ENCODE results near the gene BTNL8.

BTNL8 gene

DNA sequence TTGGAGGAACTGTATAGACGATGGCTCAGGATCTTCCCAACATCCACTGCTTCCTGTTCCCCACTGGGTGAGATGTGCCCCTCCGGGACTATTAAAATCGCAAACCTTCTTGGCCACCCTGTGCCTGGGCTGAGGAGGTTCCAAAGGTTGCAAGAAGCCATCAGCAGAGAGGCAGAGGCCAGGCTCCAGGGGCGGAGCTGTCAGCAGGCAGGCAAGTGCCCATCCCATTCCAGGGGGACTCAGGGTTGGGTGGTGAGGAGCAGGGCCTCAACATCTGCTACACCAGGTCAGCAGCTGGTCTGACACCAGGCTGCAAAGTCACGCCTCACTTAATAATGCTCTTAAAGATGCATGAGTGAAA is 91.9 kb downstream of the BTNL8 start:
- Histone ChIP-seq H3K4me2 (no peak overlapping the region), H2AFZ (ENCODE audit: low read depth) (no peak overlapping the region), H3K9ac (no peak overlapping the region), H3K36me3 (ENCODE audit: insufficient read depth) (no peaks in the 10 kb centered on the region), H3K4me3 (IDR thresholded peaks at IDR 0.05; ENCODE audit: insufficient read depth, low read depth, low read length) (no peak overlapping the region), H4K20me1 (ENCODE audit: insufficient read depth) (no peaks in the 10 kb centered on the region), H3K27me3 (ENCODE audit: insufficient read depth, low read depth) (no peaks in the 10 kb centered on the region), H3K4me1 (ENCODE audit: low read depth, poor library complexity, severe bottlenecking) (no peaks in the 10 kb centered on the region), H3K79me2 (ENCODE audit: insufficient read depth, low read depth) (no peaks in the 10 kb centered on the region), H3K27ac (no peak overlapping the region)
- TF ChIP-seq, protein P1, sequence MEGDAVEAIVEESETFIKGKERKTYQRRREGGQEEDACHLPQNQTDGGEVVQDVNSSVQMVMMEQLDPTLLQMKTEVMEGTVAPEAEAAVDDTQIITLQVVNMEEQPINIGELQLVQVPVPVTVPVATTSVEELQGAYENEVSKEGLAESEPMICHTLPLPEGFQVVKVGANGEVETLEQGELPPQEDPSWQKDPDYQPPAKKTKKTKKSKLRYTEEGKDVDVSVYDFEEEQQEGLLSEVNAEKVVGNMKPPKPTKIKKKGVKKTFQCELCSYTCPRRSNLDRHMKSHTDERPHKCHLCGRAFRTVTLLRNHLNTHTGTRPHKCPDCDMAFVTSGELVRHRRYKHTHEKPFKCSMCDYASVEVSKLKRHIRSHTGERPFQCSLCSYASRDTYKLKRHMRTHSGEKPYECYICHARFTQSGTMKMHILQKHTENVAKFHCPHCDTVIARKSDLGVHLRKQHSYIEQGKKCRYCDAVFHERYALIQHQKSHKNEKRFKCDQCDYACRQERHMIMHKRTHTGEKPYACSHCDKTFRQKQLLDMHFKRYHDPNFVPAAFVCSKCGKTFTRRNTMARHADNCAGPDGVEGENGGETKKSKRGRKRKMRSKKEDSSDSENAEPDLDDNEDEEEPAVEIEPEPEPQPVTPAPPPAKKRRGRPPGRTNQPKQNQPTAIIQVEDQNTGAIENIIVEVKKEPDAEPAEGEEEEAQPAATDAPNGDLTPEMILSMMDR (conservative IDR thresholded peaks at IDR 0.05; ENCODE audit: low read depth, low read length), result no peak

Data from KMS-11 (cell line).